GM18909 (cell line): ENCODE measurements around the gene MAP3K13.
A peak's percentile ranks its signal among the peaks of the same experiment; 100 is the strongest.

Source experiments
- ATAC-seq: cut with Tn5 transposase; IDR thresholded peaks from one replicate; pipeline ENCODE4 v1.9.1; 2021; ENCODE audit warnings: mild to moderate bottlenecking; ENCODE audit not compliant: unreplicated experiment, poor library complexity

The MAP3K13 gene

GRCh38 chr3:185498503-185499396, 135.8 kb downstream of the MAP3K13 start, which contains the start of gene TMEM41A:
TSS of gene TMEM41A (minus strand) at chr3:185499035. CDS start at chr3:185498961, 74 bp downstream.
- peak; percentile 97 for ATAC-seq

- ATAC-seq: no peak
Observed at GRCh38 chr3:185502987-185503386, 140.1 kb downstream of the MAP3K13 start.

DNA sequence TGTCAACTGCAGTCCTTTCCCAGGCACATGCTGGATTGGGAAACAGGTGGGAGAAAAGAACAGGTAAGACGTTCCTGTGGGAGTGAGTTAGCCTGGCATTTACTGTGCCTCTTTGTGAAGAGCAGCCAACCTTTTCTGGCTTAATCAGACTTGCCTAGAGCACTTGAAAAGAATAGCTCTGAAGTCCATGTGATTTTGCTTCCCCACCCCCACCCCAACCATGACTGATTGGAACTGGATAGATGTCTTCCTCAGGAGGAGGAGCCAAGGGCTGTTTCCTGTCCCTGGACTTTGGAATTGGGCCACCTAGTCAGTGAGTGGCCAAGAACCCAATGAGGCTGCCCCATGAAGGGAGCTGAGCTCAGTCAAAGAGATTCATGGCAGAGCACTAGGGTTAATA, 140.6 kb downstream of the MAP3K13 start:
- ATAC-seq: no peak

DNA sequence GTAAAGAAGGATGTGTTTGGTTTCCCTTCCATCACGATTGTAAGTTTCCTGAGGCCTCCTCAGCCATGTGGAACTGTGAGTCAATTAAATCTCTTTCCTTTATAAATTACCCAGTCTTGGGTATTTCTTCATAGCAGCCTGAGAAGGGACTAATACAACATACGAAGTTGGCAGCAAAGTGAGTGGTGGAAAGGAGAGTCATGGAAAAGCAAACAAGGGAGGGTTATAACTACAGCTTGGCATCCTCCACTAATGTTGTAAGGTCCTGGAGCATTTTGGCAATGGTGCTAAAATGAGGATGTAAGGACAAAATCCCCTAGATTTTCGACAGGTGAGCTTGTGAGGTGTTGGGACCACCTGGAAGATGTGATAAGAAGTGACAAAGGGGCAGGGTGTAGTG, 141.7 kb downstream of the MAP3K13 start:
- no peak for ATAC-seq

DNA sequence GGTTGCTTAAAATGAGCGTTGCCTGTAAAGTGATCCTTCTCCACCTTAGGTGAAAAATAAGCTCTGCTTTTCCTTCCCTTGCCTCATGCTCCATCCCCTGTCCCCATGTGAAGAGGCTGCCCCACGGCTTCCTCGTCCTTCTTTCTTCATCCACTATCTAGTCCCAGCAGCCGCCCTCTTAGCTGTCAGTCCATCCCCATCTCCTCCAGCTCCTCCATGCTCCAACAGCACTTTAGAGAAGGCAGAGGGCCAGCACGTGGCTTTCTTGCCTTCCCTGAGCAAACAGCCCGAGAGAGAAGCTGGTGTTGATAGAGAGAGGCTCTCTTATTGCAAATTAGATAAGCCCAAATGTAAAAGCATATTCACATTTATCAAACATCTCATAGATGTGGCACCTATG, 144.9 kb downstream of the MAP3K13 start:
- no peak for ATAC-seq

DNA sequence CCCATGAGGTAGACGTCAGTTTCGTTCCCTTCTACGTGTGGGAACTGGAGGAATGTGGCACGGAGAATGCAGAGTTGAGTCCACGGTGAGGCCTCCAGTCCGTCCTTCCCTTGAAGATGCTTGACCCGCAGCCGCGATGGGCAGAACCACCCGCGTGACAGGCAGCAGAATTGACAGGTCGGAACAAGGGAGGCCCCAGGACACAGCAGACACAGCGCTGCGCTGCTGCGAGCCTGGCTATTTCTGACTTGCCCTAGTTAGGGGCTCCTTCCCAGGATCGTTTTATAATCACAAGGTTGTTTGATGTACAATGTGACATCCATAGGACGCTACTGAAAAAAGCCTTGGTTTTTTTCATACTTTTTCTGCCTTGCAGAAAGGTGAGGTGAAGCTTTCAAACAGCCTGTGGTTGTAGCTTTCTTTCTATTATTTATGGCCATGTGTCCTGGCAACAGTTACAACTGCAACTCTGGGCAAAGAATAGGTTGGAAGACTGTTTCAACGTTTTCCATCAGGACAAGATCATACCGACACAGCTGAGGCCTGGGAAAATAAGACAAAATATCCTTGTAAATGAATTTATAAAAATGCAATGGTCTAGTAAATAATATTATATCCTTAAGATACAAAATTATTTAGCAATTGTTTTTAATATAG, 145.5 kb downstream of the MAP3K13 start:
- no peak for ATAC-seq

- no peak for ATAC-seq
Observed at GRCh38 chr3:185511711-185512110, 148.8 kb downstream of the MAP3K13 start.

- ATAC-seq: no peak
Observed at GRCh38 chr3:185517387-185518130, 154.6 kb downstream of the MAP3K13 start.

DNA sequence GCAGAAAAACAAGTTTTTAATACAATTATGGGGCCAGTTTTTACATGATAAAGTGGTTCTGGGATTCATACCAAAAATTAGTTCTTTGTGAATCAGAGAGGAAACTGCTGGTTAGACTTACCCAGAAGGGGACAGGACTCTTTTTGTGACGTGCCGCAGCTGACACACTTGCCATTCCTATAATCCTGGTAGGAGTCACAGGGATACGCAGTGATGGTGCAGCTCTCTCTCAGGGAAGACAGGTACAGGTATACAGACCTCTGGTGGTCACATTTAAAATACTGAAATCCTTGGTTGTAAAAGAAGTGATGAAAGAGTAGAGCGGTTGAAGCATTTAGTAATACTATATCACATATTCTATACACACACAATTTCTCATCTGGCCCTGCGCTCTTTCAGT, 156.1 kb downstream of the MAP3K13 start:
- no peak for ATAC-seq

GRCh38 chr3:185521349-185522138, 158.6 kb downstream of the MAP3K13 start:
- no peak for ATAC-seq

GRCh38 chr3:185526349-185526951, 163.5 kb downstream of the MAP3K13 start:
- ATAC-seq: no peak

GRCh38 chr3:185527364-185527763, 164.4 kb downstream of the MAP3K13 start:
- no peak for ATAC-seq

- ATAC-seq: no peak
Observed at GRCh38 chr3:185528532-185528931, 165.6 kb downstream of the MAP3K13 start.

DNA sequence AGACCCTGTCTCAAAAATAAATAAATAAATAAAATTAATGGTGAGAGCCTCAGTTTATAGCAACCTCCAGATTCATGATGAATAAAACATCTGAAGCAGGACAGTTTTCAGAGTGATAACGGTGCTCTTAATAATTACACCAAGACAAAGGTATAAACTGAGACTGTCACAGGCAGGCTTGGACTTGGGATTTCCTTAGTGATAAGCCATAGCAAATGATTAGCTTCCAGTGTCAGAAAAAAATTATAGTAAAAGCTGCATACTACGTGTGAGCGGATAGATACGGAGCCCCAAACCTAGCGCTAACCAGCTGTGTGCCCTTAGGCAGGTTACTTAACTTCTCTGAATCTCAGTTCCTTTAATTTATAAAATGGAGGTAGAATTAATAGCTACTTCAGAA, 167.9 kb downstream of the MAP3K13 start:
- no peak for ATAC-seq

DNA sequence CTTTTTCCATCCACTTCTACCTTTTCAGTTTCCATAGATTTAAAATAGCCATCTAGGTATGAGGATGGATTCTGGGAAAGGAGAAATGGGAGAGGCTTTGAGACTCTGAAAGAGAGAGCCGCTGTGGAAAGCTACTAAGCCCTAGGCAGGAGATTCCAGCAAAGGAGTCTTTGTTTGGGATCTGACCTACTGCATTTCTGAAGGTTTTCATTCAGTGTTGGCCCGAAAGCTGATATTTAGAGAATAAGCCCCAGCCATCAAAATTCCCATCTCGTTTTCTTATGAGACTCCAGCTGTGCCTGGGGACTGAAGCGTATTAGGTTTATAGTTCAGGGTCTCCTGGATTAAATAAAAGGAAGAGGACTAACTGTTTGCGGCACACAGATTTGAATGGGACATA, 170.0 kb downstream of the MAP3K13 start:
- no peak for ATAC-seq

GRCh38 chr3:185534511-185534910, 171.6 kb downstream of the MAP3K13 start:
- no peak for ATAC-seq

- ATAC-seq: peak; percentile 98
Observed at GRCh38 chr3:185537369-185537970, 174.5 kb downstream of the MAP3K13 start.
